GM08714 (cell line): ENCODE data around the gene RPS6KA4.

Experiments
- H3K4me3 ChIP-seq: fragments of 200-500 bp; sonication (Bioruptor generic); 2 replicates; pipeline ENCODE4 v1.5.1; 2014; ENCODE audit warnings: mild to moderate bottlenecking, low read length, inconsistent platforms
- ZNF274 ChIP-seq: IDR thresholded peaks from 2 replicates; pipeline ENCODE4 v1.6.1; 2012; ENCODE audit warnings: mild to moderate bottlenecking, low read depth, low read length

RPS6KA4 gene

DNA sequence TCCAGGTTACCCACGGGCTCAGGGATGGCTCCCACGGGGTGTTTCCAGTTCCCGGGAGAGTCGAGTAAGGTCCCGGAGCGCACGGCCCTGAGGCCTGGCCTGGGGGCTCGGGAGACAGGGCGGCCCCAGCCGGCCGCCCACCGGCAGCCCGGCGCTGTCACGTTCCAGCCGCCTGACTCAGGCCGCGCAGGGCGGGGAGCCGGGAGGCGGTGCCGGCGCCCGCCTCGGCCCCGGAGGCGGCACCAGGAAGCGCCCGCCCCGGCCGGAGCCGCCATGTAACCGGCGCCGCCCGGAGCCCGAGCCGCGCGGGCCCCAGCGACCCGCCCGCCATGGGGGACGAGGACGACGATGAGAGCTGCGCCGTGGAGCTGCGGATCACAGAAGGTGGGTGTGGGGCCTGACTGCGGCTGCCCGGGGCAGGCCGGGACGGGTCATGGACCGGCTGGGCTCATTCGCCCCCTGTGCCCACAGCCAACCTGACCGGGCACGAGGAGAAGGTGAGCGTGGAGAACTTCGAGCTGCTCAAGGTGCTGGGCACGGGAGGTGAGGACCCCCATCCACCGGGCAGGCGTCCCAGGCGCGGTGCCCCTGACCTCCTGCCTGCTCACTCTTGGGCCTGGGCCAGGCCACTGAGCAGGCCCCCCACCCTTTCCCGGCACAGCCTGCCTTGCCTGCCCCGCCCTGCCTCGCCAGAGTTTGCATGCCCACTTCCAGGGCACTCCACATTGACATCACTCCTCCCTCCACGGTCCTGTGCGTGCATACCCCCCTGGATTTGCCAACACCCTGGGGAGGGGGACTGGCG lies at the start of gene RPS6KA4:
RPS6KA4 (plus strand) TSS at position 256 of the 805 bp plus-strand sequence; CDS start at position 330, 74 bp downstream.
- H3K4me3 ChIP-seq: peak within 1 kb of the TSS; percentile 76
- TF ChIP-seq ZNF274: no peak

DNA sequence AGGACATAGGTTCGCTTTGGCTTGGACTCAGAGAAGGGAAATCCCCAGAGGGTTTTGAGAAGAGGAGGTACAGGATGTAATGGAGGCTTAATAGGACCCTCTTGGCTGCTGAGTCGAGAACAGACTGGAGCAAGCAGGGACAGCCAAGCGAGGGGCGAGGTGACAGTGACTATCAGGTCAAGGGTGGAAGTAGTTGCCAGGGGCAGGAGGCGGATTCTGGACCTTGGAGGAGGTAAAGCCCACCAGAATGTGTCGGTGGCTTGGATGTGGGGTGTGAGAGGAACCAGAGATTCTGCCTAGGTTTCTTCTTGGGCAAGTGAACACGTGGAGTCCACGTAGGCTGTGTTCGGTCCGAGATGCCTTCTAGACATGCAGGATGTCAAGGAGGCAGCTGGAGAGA lies 46.0 kb upstream of the RPS6KA4 start:
- no peak for TF ChIP-seq ZNF274
- H3K4me3 ChIP-seq: no peak overlapping the region

DNA sequence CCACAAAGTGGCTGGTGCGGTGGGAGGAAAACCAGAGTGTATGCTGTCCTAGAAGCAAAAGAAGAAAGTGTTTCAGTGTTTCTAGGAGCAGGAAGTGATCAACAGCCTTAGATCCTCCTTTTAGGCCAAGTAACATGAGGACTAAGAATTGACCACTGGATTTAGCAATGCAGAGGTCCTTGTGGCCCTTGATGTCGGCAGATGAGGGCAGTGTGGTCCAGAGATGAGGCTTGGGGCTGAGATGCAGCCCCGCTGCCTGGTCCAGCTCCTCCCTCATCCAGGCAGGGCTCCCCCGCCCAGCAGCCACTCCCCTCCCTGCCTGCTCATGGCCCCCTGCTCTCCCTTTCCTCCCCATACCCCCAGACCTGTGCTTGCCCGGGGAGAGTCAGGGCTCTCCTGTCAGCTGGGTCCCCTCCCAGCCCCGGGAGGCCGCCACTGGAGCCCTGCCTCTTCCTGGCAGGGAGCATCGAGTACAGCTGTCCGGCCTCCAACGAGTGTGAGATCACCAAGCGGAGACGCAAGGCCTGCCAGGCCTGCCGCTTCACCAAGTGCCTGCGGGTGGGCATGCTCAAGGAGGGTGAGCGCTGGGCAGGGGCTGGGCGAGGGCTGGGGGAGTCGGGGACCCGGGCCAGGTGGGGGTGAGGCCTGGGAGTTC lies 45.3 kb upstream of the RPS6KA4 start:
- no peak overlapping the region for H3K4me3 ChIP-seq
- no peak for TF ChIP-seq ZNF274

DNA sequence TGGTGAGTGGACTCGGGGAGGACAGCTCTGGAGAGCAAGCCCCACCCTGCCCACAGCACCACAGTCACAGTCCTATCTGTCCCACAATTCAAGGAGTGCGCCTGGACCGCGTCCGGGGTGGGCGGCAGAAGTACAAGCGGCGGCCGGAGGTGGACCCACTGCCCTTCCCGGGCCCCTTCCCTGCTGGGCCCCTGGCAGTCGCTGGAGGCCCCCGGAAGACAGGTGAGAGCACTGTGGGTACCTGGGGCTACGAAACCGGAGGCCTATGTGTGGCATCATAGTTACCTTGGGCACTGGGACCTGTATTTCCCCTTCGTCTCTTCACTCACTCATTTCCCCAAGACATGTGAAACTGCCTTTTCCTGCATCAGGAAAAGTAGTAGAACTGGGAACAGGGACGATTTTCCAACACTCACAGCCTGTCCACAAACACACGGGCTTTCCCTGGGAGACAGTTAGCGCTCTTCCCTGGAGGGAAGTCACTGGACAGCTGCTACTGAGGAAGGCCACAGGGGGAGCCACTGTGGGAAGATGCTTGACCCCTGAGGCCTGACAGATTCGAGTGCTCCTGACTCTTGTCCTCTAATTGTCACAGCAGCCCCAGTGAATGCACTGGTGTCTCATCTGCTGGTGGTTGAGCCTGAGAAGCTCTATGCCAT lies 44.7 kb upstream of the RPS6KA4 start:
- no peak overlapping the region for H3K4me3 ChIP-seq
- no peak for TF ChIP-seq ZNF274

DNA sequence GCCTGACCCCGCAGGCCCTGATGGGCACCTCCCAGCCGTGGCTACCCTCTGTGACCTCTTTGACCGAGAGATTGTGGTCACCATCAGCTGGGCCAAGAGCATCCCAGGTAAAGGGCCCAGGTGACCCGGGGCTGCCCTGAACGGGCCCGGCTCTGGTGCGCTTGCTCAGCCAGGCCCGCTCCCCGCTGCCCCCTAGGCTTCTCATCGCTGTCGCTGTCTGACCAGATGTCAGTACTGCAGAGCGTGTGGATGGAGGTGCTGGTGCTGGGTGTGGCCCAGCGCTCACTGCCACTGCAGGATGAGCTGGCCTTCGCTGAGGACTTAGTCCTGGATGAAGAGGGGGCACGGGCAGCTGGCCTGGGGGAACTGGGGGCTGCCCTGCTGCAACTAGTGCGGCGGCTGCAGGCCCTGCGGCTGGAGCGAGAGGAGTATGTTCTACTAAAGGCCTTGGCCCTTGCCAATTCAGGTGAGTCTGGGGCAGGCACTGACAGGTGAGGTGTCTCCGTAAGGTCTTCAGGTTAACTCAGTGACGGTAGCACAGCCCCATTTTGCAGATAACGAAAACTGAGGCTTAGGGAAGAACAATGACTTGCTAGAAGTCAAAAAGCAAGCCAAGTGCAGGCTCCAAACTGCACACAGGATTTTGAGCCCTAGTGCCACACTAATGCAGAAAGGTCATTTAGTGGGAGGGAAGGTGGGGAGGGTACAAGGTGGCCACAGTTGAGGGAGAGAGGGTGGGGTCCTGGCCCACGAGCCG lies 44.0 kb upstream of the RPS6KA4 start:
- no peak for TF ChIP-seq ZNF274
- no peak overlapping the region for H3K4me3 ChIP-seq

DNA sequence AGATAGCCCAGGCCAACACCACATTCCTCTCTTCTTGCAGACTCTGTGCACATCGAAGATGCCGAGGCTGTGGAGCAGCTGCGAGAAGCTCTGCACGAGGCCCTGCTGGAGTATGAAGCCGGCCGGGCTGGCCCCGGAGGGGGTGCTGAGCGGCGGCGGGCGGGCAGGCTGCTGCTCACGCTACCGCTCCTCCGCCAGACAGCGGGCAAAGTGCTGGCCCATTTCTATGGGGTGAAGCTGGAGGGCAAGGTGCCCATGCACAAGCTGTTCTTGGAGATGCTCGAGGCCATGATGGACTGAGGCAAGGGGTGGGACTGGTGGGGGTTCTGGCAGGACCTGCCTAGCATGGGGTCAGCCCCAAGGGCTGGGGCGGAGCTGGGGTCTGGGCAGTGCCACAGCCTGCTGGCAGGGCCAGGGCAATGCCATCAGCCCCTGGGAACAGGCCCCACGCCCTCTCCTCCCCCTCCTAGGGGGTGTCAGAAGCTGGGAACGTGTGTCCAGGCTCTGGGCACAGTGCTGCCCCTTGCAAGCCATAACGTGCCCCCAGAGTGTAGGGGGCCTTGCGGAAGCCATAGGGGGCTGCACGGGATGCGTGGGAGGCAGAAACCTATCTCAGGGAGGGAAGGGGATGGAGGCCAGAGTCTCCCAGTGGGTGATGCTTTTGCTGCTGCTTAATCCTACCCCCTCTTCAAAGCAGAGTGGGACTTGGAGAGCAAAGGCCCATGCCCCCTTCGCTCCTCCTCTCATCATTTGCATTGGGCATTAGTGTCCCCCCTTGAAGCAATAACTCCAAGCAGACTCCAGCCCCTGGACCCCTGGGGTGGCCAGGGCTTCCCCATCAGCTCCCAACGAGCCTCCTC lies 43.1 kb upstream of the RPS6KA4 start:
- H3K4me3 ChIP-seq: peak overlapping the region; percentile 79; the same call in 1 of the 2 replicates

DNA sequence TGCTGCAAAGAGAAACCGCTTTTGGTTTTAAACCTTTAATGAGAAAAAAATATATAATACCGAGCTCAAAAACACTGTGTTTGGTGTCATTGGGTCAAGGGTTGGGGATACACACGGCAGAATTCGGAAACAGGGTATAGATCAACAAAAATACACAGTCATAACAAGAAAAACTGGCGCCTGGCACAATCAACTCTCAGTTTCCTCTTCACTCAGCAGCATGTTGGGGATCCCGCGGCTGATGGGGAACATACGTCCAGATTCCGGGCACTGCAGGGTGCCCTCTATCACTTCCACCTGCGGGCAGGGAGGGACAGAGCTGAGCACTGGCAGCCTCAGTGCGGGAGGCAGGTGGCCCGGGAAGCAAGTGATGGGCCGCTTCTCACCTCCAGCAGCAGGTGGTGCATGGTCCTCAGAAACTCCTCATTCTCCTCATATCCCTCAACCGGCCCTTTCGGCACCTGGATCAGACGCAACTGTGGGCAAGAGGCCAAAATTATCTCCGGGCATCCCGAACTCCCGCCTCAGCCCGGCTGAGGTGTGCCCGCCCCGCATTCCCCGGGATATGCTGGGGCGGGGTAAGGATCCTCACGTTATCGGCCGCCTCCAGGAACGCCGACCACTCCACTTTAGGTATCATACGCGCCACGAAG lies 42.2 kb upstream of the RPS6KA4 start:
- peak overlapping the region; percentile 79 for H3K4me3 ChIP-seq
- TF ChIP-seq ZNF274: no peak

DNA sequence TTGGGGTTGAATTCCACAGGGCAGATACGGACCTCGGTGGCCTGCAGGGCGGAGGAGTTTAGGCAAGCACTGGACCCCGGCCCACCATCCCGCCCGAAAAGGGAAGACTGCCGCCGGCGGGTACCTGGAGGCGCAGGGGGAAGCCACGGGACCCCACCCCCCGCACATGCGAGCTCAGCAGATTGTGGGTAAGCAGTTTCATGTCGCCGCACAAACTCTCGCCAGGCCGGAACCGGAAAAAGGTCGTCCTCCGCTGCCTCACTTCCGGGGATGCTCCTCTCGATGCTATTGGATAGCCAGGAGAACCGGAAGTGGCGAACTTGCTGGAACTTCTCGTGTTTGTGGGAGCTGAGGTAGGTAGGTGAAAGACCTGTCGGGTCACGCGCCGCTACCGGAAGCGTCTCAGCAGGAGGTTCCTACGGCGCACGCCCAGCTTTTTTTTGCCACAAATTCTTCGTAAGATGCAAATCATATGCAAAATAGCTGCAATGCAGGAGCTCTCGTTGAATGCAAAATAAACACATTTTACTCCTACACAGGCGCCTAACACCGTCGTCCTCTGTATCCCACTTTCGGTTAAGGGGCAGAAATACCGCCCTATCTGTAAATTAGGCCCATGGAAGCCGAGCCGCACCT lies 41.5 kb upstream of the RPS6KA4 start, which contains the start of gene TRMT112:
TRMT112 (minus strand) TSS at position 235 of the 636 bp plus-strand sequence; CDS start at position 202, 33 bp downstream.
- peak within 1 kb of the TSS; percentile 84 for H3K4me3 ChIP-seq
- no peak for TF ChIP-seq ZNF274

DNA sequence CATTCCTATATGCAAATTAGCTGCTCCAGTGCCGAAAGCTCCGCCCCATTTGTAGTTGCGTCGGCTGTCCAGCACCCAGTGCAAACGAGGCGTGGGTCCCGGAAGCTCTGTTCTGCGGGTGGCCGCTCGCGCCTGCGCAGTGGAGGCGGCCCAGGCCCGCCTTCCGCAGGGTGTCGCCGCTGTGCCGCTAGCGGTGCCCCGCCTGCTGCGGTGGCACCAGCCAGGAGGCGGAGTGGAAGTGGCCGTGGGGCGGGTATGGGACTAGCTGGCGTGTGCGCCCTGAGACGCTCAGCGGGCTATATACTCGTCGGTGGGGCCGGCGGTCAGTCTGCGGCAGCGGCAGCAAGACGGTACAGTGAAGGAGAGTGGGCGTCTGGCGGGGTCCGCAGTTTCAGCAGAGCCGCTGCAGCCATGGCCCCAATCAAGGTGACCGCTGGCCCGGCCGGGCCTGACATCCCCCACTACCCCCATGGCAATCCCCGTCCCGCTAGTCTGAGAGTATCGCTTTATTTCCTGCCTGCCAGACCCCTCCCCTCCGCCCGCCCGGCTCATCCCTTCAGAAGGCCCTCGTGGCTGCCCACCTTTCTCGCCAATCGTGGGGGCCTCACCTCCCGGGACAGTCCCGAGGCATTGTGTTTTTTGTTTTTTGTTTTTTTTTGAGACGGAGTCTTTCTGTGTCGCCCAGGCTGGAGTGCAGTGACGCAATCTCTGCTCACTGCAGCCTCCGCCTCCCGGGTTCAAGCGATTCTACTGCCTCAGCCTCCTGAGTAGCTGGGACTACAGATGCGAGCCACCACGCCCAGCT lies 40.8 kb upstream of the RPS6KA4 start, which contains the start of gene PRDX5:
PRDX5 (plus strand) TSS at position 161 of the 805 bp plus-strand sequence; CDS start at position 256, 95 bp downstream.
- TF ChIP-seq ZNF274: no peak
- peak within 1 kb of the TSS; percentile 84 for H3K4me3 ChIP-seq

DNA sequence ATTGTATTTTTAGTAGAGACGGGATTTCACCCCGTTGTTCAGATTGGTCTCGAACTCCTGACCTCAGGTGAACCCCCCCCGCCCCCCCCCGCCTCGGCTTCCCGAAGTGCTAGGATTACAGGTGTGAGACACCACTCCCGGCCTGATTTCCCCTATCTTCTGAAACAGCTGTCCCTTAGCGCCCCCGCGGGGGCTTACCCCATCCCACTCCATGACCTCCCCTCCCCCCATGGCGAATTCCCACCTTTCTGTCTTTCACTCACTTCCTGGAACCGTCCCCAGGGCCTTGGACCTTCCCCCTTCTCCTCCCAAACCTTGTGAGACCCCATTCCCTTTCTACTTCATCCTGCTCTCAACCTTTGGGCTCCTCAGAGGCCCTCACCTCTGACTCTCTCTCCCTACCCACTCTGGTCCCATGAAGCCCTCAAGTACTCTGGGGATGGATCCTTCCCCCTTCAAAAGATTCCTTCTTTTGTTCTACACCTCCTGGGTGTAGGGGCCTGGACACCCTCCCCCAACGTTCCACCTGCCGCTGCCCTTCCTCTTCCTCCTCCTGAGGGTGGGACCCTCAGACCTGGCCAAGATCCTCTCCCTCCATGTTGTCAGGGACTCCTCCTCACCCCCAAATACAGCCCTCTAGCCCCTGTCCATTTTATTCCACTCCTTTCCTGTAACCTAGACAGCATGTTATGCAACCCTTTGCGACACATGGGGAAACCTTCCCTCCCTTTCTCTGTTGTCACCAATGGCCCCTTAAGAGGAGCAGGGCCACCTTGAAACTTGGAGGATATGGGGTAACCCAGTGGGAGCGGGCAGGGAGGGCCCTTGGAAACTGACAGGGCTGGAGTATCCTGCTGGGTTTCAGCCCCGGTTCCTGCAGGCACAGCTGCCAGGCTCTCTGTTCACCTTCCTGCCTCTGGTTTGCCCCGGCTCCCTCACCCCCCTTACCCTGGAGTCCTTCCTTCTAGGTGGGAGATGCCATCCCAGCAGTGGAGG lies 39.9 kb upstream of the RPS6KA4 start:
- peak overlapping the region; percentile 84 for H3K4me3 ChIP-seq
- no peak for TF ChIP-seq ZNF274
